Subcutaneous adipose tissue (tissue), 4 donors: ENCODE measurements around the gene AP3S2. TPM values are rescaled to one million over a fixed set of nuclear protein-coding genes. Genes with fewer than 3 reads are reported as not detected.

Experiments used
- total RNA-seq, 4 donors: library from RNA; depleted of rRNA; stranded (reverse); fragments of >200 nt; gene quantifications; one replicate each; pipeline ENCODE4 v1.1.0, GENCODE V29; 2016
- TF ChIP-seq, protein P1 (sequence below): fragments of 450-650 bp; IDR thresholded peaks from one replicate; pipeline ENCODE4 v1.5.1; 2016; ENCODE audit warnings: low read depth, mild to moderate bottlenecking, control low read depth, antibody characterized with exemption, moderate library complexity

AP3S2 gene
- total RNA-seq, 4 donors from 2014 or later, result 54.4 to 86.9 (median 66.9) TPM

DNA sequence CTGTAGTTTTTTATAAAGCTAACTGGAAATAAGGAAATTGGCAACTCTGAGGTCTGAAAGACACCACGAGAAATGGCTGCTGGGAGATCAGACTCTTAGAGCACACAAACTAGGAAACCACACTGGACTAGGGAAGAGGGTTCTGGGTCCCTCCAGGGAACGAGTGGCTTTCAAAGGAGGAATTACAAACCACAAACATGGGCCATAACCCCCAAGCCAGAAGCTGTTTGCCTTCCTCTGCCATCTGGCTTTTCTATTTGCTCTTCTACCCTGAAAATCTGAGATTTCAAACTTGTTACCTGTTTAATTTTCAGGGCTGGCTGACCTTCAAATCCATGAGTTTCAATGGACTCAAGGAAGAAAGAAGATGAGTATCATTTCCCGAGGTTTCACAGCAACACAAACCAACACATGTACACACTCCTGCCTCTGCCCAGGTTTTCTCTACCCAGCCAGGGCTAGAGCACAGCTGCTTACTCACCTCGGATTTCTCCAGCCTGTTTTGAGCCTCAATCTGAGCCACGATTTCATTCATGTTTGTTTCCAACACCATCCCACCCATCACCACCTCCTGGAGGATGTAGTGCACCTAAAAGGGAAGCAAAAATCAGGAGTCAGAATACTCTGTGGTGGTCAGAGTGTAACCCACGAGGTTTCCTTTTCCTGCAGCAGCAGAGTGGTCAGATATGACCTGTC is 56.5 kb downstream of the AP3S2 start:
- TF ChIP-seq, protein P1, sequence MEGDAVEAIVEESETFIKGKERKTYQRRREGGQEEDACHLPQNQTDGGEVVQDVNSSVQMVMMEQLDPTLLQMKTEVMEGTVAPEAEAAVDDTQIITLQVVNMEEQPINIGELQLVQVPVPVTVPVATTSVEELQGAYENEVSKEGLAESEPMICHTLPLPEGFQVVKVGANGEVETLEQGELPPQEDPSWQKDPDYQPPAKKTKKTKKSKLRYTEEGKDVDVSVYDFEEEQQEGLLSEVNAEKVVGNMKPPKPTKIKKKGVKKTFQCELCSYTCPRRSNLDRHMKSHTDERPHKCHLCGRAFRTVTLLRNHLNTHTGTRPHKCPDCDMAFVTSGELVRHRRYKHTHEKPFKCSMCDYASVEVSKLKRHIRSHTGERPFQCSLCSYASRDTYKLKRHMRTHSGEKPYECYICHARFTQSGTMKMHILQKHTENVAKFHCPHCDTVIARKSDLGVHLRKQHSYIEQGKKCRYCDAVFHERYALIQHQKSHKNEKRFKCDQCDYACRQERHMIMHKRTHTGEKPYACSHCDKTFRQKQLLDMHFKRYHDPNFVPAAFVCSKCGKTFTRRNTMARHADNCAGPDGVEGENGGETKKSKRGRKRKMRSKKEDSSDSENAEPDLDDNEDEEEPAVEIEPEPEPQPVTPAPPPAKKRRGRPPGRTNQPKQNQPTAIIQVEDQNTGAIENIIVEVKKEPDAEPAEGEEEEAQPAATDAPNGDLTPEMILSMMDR, result no peak

DNA sequence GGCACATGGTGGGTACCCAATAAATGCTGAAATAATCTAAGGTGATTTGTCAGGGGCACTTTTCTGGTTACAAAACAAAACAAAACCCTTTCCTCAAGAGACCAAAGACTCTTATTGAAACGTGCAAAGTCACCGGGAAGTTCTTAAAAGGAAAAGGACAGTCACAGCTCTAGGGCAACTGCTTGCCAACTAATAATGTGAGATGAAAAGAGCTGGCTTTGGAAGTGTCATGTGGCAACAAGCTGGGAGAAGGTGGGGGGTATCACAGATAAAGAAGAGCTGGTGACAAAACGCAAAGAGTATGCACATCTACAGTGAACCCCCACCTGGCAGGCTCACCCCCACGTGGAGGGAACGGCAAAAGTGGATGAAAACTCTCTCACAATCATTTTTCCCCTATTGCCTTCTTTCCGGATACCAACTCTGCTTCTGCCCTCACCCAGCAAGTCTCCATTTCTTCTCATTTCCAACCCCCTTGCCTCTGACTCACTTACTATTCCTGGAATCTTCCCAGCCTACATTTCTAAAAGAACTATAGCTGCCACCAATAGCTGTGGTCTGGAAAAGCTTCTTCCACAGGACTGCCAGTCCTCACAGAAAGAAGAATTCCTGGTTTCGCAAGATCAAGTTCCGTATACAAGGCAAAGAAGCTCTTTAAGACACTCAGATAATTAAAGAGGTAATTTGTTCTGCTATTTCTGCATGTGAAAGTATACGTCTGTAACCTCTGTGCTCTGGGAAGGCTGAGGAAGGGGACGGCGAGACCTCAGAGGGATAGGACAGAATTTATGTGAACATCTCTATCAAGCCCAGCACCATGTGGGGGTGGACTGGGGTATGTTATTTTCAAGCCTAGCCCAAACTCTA is 57.3 kb downstream of the AP3S2 start:
- TF ChIP-seq, protein P1, result no peak

DNA sequence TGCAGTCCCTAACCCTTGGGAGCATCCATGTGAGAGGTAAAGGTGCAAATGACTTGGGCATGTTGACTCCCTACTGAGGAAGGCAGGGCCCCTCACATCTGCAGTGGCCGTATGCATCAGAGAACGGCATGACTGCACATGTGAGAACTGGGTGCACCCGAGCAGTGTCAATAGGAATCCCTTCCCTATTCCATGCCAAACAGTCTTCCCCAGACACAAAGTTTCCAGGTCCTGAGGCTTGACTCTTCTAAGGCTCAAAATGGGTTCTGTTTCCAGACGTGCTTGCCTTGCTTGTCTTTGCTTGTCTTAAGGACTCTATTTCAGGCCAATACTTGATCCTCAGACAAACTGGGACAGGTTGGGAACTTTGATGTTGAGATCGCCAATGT is 58.6 kb downstream of the AP3S2 start:
- TF ChIP-seq, protein P1, result no peak

DNA sequence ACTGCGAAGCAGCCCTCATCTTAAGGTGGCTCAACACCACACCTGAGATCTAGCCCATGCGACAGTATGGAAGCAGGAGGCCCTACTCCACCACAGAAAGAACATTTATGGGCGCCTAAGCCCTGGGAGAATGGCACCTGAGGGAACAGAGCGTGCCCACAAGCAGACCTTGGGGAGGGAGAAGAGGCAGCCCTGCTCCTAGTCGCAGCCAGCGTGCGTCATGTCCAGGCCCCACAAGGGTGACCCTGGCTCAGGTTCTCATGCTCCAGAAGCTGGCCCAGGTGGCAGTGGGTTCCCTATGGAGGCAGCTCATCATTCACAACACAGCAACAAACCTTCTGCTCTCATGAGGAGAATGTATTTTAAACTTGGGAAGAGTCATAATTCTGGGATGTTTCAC is 59.8 kb downstream of the AP3S2 start:
- TF ChIP-seq, protein P1, result no peak

DNA sequence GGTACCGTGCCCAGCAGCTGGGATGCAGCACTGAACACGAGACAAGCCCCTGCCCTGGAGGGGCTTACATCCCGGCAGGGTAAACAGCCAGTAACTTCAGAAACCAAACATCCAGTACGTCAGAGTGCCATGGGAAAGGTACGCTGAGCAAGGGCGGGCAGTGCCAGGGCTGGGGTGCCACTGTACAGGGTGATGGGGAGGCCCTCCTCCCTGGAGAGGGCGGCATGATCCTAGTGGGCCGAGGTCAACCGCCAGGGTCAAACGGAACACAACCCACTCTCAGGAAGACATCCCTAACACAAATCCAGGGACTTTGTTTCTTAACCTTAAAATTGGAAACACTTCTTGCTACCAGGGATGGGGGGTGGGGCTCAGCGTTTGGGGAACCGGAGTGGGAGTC is 63.2 kb downstream of the AP3S2 start:
- TF ChIP-seq, protein P1, result no peak

DNA sequence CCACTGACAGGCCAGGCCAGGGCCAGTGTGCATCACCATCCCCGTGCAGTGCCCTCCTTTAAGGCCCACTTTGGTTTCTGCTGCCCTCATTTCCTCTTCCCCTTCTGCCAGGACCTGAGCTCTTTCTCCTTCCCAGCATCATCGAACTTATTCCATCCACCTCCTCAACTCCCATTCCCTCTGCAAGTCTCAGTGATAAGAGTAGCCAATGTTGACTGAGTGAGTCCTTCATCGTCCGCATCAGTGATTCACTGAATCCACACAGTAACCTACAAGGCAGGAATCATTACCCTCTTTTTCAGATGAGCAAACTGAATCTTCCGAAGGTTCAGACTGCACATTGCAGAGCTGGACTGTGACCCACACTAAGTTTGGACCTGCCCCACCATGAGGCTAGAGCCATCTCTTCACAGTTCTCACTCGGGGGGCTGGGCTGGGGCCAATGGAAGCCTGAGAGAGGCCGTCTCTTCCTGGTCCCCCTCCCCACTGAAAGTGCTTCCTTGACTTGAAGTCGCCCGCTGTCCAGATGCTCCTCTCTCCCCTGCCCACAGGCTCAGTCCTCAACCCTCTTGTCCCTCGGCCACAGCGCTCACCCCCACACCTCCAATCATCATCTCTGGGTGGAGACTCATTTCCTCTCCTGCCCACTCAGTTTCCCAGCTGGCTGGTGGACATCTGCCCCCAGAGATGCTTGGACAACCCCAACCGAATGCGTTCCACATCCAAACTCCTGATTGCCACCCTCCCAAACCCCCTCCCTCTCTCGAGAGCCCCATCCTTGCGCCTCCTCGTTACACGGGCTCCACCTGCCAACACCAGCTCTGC is 64.0 kb downstream of the AP3S2 start:
- TF ChIP-seq, protein P1, result no peak
